ENCODE measurements around the gene CYP4B1.

GRCh38 chr1:46862348-46862747 is 63.5 kb downstream of the CYP4B1 start:
- TF ChIP-seq CTCF (IDR thresholded peaks at IDR 0.05; ENCODE audit: poor library complexity), result no peak
- no peak for TF ChIP-seq EZH2 (IDR thresholded peaks at IDR 0.05; ENCODE audit: borderline replicate concordance)
- no peak for TF ChIP-seq EZH2phosphoT487 (IDR thresholded peaks at IDR 0.05; ENCODE audit: low read depth, severe bottlenecking, unreplicated experiment)

Data from hepatocyte (in vitro differentiated cells).